DMS79 treated with DMSO at 0.1 percent for 48 hours (cell line): ENCODE data around the gene TCEANC2.

Experiments
- DNase-seq: peaks from one replicate; lab custom pipeline; 2025; lab: John Stamatoyannopoulos, UW

TCEANC2 gene

DNA sequence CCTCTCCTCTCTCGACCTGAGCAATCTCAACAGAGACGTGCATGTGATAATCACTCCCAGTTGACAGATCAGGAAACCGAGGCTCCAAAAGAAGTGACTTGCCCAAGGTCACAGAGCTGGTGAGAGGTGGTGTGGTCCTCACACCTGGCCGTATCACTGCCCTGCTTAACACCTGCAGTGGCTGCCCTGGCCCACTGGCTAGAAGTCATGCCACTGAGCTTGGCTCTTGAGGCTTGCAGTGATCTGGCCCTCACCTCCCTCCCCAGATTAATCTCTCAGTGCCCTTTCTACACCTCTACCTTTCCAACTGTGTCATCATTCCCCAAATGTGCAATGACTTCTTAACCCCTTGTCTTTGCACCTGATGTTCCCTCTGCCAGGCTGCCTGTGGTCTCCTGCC is 60.6 kb downstream of the TCEANC2 start:
- no peak for DNase-seq

DNA sequence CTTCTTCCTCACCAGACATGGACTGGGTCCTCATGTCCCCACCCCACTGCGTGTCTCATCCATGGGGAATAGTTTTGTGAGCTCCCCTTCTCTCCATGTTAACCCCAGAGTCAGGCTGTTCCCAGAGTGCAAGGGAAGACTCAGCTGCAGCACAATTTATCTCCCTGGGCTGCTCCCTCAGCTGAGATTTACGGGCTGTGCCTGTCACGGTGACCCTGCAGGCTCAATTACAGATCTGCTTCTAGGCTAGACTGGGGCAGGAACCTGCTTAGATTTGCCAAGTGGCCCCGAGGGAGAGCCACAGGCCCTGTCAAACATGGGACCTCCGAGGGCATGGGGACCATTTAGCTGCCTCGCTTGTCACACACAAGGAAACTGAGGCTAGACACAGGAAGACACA is 61.5 kb downstream of the TCEANC2 start:
- no peak for DNase-seq

DNA sequence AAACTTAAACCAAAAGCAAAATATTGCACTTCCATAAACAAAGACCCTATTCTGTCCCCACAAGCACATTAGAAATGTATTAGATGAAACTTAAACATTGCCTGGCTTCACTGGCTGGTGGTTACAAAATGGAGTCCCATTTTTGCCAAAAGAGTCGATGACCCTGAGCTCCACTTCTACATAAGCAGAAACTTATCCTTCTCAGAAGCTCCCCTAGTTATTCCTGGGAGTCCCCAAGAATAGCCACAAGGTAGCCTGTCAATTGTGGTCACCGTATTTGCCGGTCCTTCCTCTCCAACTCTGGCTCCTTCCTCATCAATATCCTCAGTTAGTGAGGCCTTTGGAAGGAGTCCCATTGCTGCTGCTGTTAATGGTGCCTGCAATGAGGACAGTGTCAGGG is 62.1 kb downstream of the TCEANC2 start:
- no peak for DNase-seq

DNA sequence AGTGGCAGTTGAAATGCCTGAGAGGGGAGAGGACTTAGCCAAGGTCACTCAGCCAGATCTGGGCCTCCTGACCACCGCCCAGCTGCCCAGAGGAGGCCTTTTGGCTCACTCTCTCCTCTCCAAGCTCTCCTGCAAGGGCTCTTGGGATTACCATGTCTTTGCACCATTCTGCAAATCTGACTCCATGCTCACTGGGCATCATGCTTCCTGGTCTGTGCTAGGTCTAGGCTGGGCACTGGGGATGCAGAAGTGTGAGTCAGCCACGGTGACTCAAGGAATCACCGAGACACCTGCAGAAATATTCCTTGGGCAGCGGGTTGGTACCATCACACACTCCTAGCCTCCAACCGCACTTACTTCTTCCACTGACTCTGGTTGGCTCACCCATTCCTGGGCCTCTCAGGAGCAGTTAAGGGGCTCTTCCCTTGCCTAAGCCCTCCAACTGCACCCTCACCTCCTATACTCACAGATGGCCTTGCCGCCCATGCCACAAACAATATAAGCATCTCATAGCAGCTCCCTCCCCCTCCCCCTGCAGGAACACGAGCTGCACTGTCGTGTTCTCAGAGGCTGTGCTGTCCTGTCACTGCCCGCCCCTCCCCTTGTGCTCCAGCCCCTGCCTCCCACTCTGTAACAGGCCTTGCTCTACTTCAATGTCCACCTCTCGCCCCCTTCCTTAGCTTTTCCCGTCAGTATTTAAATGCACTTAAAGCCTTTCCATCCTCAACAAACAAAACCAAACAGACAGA is 64.6 kb downstream of the TCEANC2 start:
- DNase-seq, result no peak

DNA sequence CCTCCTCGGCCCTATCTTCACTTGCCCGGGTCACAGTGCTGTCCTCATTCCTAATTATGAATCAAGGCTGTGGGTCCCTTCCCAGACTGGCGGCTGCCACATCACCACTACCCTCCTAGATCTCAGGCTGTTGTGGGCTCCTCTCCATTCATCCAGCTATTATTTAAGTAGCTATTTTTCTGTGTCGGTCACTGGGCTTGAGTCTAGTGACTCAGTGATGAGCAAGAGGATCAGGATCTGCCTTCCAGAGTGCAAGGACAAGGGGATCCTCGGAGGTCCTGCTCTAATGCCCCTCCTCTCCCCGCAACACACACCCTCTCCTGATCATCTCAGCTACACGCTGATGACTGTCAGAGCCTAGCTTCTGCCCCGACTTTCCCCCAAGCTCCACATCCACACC is 65.3 kb downstream of the TCEANC2 start:
- DNase-seq, result no peak

DNA sequence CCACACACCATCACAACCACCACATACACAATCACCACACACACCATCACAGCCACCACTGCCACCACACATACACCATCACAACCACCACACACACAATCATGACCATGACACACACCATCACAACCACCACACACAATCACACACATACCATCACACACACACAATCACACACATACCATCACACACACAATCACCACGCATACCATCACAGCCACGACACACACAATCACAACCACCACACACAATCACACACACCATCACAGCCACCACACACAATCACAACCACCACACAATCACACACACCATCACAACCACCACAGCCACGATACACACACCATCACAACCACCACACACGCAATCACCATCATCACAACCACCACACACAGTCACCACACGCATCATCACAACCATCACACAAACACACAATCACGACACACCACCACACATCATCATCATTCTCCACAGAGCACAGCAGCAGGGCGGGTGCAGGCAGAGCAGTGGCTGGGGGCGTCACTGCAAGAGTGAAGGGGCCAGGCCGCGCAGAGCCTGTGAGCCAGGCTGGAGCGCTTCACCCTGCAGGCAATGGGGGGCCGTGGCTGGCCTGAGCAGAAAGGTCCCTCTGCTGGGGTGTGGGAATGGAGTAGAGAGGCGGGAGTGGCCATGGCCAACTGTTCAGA is 66.8 kb downstream of the TCEANC2 start:
- no peak for DNase-seq

DNA sequence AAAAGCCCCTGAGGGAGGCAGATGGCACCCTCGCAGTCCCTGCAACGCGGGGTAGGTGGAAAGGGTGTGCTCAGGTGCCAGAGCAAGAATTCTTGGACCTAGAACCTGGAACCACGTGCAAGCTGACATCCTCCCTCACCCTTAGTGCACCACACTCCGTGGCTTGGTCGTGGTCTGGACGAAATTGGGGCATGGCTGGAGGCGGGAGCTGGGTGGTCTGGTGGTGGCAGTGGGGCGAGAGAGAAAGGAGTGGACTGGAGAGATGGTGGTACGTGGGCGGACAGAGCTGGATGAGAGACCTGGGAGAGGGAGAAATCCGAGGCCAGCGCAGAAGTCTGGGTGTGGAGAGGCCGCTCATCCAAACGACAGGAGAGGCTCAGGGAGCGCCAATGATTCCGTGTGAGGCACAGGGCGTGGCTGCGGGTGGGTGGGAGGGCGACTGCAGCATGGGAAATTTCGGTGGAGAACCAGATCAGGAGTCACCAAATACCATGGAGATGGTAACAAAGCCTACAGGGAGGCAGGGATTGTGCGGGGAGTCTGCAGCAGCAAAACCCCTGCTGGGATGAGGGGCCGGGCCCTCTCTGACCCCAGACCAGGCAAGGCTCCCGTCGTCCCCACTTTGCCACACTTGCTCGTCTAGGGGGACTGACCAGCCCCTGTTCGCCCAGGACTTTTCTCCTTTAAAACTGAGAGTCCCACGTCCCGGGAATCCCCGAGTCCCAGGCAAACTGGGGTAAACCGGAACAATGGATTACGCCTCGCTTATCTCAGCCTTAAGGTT is 67.5 kb downstream of the TCEANC2 start:
- DNase-seq, result no peak

DNA sequence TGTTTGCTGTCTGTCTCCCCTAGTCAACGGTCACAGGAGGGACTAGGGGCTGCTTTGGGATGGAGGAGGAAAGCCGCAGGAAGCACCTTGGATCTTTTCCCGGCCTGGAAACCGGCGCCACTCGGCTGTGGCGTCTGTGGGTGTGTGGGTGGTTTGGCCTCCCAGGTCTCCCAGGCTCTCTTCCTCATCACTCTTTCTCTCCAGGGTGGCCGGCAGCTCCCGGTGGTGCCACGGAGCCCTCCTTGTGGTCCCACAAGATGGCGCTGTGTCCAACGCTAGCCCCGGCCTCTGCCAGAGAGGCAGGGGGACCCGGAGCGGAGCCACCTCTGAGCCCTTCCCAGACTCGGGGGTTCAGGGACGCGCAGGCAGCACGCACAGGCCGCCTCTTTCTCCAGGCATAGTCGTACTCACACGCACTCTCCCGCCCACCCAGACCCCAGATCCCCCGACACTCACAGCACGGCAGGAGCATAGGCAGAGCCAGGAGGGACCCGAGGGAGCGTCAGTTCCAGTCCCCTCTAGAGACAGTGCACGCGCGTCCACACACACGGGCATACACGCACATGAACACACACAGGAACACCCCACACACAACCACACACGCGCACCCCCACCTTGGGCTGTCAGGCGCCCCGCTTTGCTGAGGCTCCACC is 68.2 kb downstream of the TCEANC2 start:
- peak; percentile 57 for DNase-seq

DNA sequence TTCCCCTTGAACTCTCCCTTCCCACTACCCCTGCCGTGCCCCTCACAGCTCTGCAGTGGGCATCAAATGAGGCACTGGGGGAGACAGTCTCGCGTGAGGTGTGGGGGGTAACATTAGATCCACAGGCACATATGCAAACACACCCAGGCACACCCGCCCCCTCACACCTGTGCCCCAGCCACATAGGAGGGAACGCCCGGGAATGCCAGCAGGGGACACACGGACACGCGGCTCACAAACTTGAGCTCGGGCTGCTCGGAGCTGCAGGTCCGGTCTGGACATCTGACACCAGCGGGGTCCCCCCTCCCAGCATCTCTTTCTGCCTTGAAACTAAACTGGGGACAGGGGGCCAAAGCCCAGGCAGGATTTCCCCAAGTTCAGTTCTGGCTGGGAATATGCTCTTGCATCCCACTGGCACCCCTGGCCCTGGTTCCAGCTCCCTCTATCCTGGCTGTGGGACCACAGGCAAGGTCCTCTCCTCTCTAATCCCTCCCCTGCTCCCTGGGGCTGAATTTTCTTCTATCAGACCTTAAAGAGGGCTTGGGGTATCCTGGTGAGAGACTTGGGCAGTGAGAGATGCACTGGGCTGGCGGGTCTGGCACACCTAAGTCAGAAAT is 68.8 kb downstream of the TCEANC2 start:
- DNase-seq, result no peak

DNA sequence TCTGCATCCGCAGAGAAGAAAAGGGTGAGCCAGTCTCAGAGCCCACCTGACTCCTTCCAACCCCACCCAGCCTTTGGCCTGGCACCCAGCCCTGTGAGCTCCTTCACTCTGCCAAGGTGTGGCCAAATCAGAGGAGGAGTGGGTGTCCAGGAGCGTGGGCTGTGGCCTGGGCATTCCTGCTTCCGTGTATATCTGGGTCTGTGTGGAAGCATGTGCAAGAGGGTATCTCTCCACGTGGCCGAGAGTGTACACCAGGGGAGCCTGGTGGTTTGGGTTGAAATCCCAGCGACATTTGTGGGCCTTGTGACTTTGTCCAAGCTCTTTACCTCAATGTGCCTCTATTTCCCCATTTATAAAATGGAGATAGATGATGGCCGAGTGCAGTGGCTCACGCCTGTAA is 69.6 kb downstream of the TCEANC2 start:
- DNase-seq, result no peak

DNA sequence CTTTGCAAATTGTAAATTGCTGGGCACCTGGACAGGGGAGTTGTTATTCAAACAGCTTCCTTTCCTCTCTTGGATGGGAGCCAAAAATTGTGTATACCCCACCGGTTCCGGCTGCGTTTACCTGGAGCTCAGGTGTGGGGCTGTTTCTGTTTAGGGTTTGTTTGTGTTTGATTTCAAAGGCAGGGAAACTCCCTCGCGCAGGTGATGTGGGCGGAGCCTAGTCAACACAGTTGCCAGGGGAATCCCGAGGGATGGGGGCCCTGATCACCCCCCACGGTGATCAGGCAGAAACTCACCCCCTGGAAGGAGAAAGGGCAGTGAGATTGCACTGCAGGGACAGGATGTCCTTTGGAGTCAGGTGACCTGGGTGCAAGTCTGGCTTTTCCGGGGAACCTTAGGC is 71.1 kb downstream of the TCEANC2 start:
- DNase-seq, result peak; percentile 41

DNA sequence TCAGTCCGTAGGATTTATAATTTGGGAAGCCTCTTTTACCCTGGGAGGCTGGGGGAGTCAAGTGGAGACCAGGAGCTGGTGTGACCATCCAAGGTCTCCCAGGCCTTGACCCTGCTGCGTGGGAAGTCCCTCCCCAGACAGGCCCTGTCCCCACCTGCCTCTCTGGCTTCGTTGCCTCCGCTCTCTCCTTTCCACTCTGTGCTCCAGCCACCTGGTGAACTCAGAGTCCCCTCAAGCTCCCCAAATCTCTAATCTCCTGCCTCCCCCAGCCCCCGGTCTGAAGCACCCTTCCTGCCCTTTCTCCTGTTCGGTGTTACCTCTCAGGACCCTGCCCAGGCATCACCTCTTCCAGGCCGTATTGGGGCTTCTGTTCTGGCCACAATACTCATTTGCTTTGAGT is 71.5 kb downstream of the TCEANC2 start:
- no peak for DNase-seq

DNA sequence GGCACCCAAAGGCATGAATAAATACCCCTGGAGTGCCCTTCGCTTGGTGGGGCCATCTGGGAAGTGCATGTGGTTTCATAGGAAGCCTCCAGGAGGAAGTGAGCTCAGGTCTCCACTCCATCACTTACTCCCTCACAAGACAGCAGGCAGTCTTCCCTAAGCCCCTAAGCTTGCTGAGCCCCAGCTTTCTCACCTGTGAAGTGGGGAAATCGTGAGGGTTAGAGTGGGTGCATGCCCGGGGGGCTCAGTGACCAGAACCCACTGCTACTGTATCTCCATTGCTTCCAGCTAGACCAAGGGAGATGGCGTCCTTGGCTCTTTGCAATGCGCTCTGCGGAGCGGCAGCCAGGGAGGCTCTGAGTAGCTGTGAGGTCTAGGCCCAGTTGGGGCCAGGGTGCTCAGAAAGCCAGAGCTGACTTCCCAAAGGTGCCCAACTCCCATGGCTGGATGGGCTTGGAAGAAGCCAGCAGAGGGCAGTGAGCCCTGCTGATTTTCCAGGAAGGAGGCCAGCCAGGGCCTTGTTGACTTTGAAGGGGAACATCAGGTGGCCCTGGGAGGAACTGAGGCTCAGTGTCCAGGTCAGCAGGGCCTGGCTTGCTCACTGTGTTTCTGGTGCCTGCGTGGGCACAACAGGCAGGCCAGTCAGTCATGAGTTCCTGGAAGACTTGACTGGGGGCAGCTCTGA is 72.1 kb downstream of the TCEANC2 start:
- DNase-seq, result no peak

DNA sequence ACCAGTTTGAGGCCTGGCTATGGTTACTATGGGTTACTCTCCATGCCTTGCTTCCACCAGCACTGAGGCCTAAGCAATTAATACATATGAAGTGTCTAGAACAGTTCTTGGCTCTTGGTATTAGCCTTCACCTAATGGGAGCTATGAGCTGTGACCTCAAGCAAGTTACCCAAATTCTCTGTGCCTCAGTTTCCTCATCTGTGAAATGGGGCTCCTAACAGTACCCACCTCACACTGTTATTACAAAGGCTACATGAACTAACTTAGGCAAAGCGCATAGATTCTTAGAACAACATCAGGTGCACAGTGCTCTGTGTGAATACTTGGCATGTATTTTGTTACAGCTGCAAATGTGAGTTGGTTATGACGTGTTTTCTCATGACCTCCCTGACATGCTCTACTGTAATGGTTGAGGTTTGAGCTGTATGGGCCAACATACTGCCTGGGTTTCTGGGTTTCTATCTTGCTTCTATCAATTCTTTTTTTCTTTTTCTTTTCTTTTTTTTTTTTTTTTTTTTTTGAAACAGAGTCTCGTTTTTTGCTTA is 72.9 kb downstream of the TCEANC2 start:
- no peak for DNase-seq

DNA sequence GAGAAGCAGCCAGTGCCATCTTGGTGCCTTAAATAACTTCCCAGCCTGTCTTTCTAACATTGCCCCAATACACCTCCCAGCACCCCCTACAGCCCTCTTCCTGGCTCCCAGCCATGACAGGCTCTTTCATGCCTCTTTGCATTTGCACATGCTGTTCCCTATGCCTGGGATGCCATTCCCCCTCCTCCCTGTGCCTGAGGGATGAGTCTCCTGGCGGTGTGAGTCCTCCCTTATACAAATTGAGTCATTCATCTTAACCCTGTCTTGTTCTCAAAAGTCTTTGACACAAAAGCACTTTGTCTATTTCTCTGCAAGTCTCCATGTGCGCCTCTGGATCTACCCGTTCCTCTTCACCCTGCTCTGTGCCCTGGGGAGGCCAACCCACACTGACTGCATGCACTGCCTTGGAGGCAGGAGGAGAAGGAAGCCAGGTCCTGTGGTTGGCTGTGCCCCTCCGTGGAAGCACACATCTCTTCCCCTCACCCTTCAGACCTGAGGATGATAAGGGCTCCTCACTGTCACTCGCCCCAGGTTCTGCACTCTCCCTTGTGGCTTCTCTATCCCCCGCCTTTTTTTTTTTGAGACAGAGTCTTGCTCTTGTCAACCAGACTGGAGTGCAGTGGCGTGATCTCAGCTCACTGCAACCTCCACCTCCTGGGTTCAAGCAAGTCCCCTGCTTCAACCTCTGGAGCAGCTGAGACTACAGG is 74.3 kb downstream of the TCEANC2 start:
- no peak for DNase-seq

DNA sequence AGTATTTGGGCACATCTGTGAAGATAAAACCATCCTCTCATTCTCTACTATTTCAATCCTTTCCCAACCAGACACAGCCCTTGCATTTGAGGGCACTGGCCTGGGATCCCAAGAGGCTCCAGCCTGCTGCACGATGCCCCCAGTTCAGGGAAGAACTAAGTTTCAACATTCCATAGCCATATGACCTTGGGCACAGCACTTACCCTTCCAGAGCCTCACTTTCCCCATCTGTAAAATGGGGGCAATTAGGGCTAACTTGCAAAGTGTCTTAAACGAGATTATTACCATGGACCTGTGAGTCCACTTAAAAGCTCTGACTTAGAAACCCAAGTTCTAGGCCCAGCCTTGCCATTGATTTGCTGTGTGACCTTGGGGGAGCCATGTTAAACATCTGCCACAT is 76.5 kb downstream of the TCEANC2 start:
- DNase-seq, result no peak

DNA sequence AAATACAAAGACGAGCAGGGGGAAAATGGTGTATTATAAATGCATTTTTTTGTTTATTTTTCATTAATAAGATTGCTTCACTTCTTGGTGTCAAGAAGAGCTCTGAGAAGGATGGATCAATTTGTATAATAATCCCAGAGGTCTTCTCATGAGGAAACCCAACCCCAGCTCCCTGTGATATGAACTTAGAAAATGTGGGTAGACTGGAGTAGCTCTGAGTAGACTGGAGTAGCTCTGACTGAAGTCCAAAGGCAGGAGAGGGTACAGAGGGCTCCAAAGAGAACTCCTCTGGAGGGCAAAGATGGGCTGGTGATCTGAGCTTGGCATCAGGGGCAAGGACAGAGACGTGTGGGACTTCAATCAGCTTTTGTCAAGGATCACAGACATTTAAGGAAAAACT is 78.0 kb downstream of the TCEANC2 start:
- no peak for DNase-seq

DNA sequence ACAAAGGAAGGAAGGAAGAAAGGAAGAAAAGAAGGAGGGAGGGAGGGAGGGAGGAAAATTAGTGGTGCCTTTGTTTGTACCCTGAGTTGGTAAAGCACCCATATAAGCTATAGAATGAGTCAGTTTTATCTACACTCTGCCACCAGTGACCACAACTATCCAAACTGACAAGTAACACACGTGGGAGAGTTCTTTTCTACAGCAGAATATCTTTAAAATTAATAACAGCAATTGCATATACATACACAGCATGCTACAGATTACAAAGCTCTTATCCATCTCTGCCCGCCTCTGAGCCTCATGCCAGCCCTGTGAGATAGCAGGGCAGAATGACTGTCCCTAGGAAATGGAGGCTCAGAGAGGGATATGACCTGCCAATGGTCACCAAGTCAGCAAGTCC is 79.1 kb downstream of the TCEANC2 start:
- no peak for DNase-seq

DNA sequence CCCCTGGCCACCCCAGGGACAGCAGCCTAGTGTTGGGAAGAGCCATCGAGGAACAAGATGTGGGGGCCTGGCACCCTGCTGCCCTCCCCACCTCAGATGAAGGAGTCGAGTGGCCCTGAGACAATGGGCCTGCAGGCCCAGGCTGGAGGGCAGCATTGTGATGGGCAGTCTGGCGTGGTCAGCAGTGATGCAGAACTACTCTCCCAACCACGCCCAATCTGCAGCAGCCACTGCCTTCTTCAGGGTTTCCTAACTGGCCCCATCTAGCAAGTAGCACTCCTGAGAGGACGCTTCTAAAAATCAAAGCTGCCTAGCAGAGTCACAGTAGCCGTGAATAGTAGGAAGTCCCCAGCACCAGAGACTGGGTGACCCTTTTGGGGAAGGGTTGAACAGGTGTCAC is 80.9 kb downstream of the TCEANC2 start:
- DNase-seq, result no peak

DNA sequence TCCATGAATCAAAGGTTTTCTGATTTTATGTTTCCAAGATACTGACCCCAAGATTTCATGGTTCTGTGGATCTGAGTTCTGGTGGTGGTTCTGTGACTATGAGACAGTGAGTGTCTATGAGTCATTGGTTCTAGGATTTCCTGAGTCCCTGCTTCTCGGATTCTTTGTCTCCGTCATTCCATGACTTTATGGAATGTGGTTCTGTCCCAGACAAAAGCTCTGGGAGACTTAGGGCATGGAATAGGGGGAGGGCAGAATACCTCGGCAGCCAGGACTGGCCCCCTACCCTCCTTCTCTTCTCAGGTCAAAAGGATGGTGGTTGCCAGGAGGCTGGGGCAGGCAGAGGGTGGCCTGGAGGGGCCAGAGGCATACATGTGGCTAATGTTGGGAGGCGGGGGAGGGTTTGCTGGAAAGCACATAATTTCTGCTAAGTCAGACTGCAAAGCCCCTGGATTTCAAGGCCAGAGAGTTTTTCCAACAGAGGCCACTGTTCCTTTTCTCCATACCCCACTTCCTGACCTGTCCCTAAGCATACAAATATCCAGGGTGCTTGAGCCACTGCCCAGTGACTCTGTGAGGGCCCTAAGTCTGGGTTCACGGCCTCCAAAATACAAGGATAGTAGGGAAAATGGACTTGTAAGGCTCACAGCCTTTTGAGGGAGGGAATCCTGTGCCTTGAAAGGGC is 82.2 kb downstream of the TCEANC2 start:
- no peak for DNase-seq
